RKO (cell line): ENCODE data around the gene GNAT3.

Experiments
- DNase-seq: peaks from one replicate; pipeline ENCODE4 v3.0.0-alpha.2; 2016; ENCODE audit warnings: low spot score

The GNAT3 gene

GRCh38 chr7:80417211-80417793 is 94.6 kb downstream of the GNAT3 start:
- DNase-seq = no peak

DNA sequence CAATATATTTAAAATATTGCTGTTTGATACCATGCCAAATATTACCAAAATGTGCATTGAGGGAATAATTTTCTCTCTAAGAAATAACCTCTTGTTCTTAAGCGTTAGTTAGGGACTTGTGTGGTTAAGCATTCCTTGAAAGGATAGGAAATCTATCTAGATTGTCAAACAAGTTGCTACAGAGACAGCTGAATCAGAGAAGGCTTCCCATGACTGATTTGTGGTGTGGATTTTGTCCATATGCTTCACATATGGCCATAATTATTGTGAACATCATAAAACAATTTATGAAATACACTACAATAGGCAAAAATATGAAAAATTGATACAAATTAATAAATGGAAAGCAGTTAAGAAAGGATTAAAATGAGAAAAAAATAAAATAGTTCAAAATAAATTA is 96.3 kb downstream of the GNAT3 start:
- no peak for DNase-seq

- no peak for DNase-seq
Measured at GRCh38 chr7:80415114-80415513, 96.8 kb downstream of the GNAT3 start.

- DNase-seq = no peak
Measured at GRCh38 chr7:80414331-80414730, 97.5 kb downstream of the GNAT3 start.

GRCh38 chr7:80413383-80413945 is 98.4 kb downstream of the GNAT3 start:
- no peak for DNase-seq

GRCh38 chr7:80412842-80413241 is 99.0 kb downstream of the GNAT3 start:
- no peak for DNase-seq

GRCh38 chr7:80411621-80412020 is 100.2 kb downstream of the GNAT3 start:
- no peak for DNase-seq

GRCh38 chr7:80410081-80410480 is 101.8 kb downstream of the GNAT3 start:
- DNase-seq = no peak
